NT2/D1 (cell line): Measurements from ENCODE around the gene LRRC8C.

Experiments
- DNase-seq: peaks from one replicate; pipeline ENCODE4 v3.0.0-alpha.2; 2011; ENCODE audit warnings: low read depth, low spot score
- H3K27me3 ChIP-seq: 2 replicates; pipeline ENCODE4 v1.6.0; 2011; ENCODE audit warnings: mild to moderate bottlenecking; ENCODE audit not compliant: insufficient read length, insufficient read depth
- H3K36me3 ChIP-seq: 2 replicates; pipeline ENCODE4 v1.6.1; 2011; ENCODE audit warnings: mild to moderate bottlenecking, low read length, mixed read lengths; ENCODE audit not compliant: insufficient read depth, insufficient read length
- H3K4me1 ChIP-seq: 2 replicates; pipeline ENCODE4 v1.5.1; 2011; ENCODE audit not compliant: insufficient read depth, insufficient read length
- H3K4me3 ChIP-seq: 2 replicates; pipeline ENCODE4 v1.5.1; 2011; ENCODE audit warnings: low read depth; ENCODE audit not compliant: insufficient read length
- H3K9ac ChIP-seq: 2 replicates; pipeline ENCODE4 v1.6.0; 2011; ENCODE audit warnings: low read depth; ENCODE audit not compliant: insufficient read length
- H3K9me3 ChIP-seq: 2 replicates; pipeline ENCODE4 v1.5.1; 2011; ENCODE audit warnings: mild to moderate bottlenecking, low read length; ENCODE audit not compliant: insufficient read depth
- SUZ12 ChIP-seq: IDR thresholded peaks from 2 replicates; pipeline ENCODE4 v1.6.1; 2011; ENCODE audit not compliant: insufficient read length, insufficient read depth; ENCODE audit errors: extremely low read depth
- YY1 ChIP-seq: IDR thresholded peaks from 2 replicates; pipeline ENCODE4 v1.6.1; 2011; ENCODE audit not compliant: insufficient read length, insufficient read depth
- ZNF274 ChIP-seq: IDR thresholded peaks from 2 replicates; pipeline ENCODE4 v1.6.1; 2011; ENCODE audit warnings: mild to moderate bottlenecking, low read depth, low read length

Gene LRRC8C

GRCh38 chr1:89762779-89763648 lies 130.1 kb downstream of the LRRC8C start:
- Histone ChIP-seq H3K36me3 (no peaks in the 10 kb centered on the region), H3K9ac (peak overlapping the region; percentile 65), H3K4me1 (peaks cover 3% of the 10 kb centered on the region), H3K27me3 (peaks cover 33% of the 10 kb centered on the region), H3K4me3 (peak overlapping the region; percentile 50), H3K9me3 (no peaks in the 10 kb centered on the region)
- TF ChIP-seq ZNF274 = no peak
- TF ChIP-seq YY1 = no peak
- TF ChIP-seq SUZ12 = no peak
- peak; percentile 75 for DNase-seq

GRCh38 chr1:89763649-89763986 lies 130.7 kb downstream of the LRRC8C start:
- Histone ChIP-seq H3K36me3 (no peaks in the 10 kb centered on the region), H3K4me3 (peak overlapping the region; percentile 50), H3K9me3 (no peaks in the 10 kb centered on the region), H3K4me1 (peaks cover 3% of the 10 kb centered on the region), H3K27me3 (peaks cover 33% of the 10 kb centered on the region), H3K9ac (peak overlapping the region; percentile 65)
- no peak for TF ChIP-seq ZNF274
- no peak for TF ChIP-seq YY1
- TF ChIP-seq SUZ12 = no peak
- no peak for DNase-seq

GRCh38 chr1:89765774-89766173 lies 132.9 kb downstream of the LRRC8C start:
- TF ChIP-seq ZNF274 = no peak
- no peak for TF ChIP-seq YY1
- TF ChIP-seq SUZ12 = no peak
- Histone ChIP-seq H3K9ac (no peak overlapping the region), H3K4me3 (no peak overlapping the region), H3K36me3 (no peaks in the 10 kb centered on the region), H3K9me3 (no peaks in the 10 kb centered on the region), H3K4me1 (peaks cover 3% of the 10 kb centered on the region), H3K27me3 (peaks cover 33% of the 10 kb centered on the region)
- no peak for DNase-seq

GRCh38 chr1:89767618-89768017 lies 134.7 kb downstream of the LRRC8C start:
- Histone ChIP-seq H3K4me1 (no peaks in the 10 kb centered on the region), H3K36me3 (no peaks in the 10 kb centered on the region), H3K9ac (no peak overlapping the region), H3K4me3 (no peak overlapping the region), H3K27me3 (peaks cover 20% of the 10 kb centered on the region), H3K9me3 (no peaks in the 10 kb centered on the region)
- TF ChIP-seq YY1 (no peak), SUZ12 (no peak)
- no peak for DNase-seq
